ENCODE results near the gene KCNH1.

KCNH1 gene

GRCh38 chr1:210727709-210728108, 406.2 kb downstream of the KCNH1 start:
- Histone ChIP-seq H4K20me1 (ENCODE audit: insufficient read depth) (no peaks in the 10 kb centered on the region), H3K36me3 (ENCODE audit: insufficient read depth) (no peaks in the 10 kb centered on the region), H3K4me3 (IDR thresholded peaks at IDR 0.05; ENCODE audit: insufficient read depth, low read depth, low read length) (no peak overlapping the region), H3K27ac (no peak overlapping the region), H2AFZ (ENCODE audit: low read depth) (no peak overlapping the region), H3K9ac (no peak overlapping the region), H3K79me2 (ENCODE audit: insufficient read depth, low read depth) (no peaks in the 10 kb centered on the region), H3K27me3 (ENCODE audit: insufficient read depth, low read depth) (no peaks in the 10 kb centered on the region), H3K4me2 (no peak overlapping the region), H3K4me1 (ENCODE audit: low read depth, poor library complexity, severe bottlenecking) (no peaks in the 10 kb centered on the region)
- no peak for TF ChIP-seq CTCF (conservative IDR thresholded peaks at IDR 0.05; ENCODE audit: low read depth, low read length)

GRCh38 chr1:210726621-210727020, 407.3 kb downstream of the KCNH1 start:
- H3K36me3 ChIP-seq (ENCODE audit: insufficient read depth) = no peaks in the 10 kb centered on the region
- no peak for TF ChIP-seq CTCF (conservative IDR thresholded peaks at IDR 0.05; ENCODE audit: low read depth, low read length)

GRCh38 chr1:210724768-210725167, 409.2 kb downstream of the KCNH1 start:
- no peak overlapping the region for H3K4me2 ChIP-seq
- no peak for TF ChIP-seq CTCF (conservative IDR thresholded peaks at IDR 0.05; ENCODE audit: low read depth, low read length)
- no peak overlapping the region for H3K27ac ChIP-seq
- no peak overlapping the region for H3K9ac ChIP-seq
- no peaks in the 10 kb centered on the region for H3K79me2 ChIP-seq (ENCODE audit: insufficient read depth, low read depth)
- H3K27me3 ChIP-seq (ENCODE audit: insufficient read depth, low read depth) = no peaks in the 10 kb centered on the region
- no peak overlapping the region for H2AFZ ChIP-seq (ENCODE audit: low read depth)
- no peaks in the 10 kb centered on the region for H3K36me3 ChIP-seq (ENCODE audit: insufficient read depth)
- no peaks in the 10 kb centered on the region for H3K4me1 ChIP-seq (ENCODE audit: low read depth, poor library complexity, severe bottlenecking)
- H4K20me1 ChIP-seq (ENCODE audit: insufficient read depth) = no peaks in the 10 kb centered on the region
- no peak overlapping the region for H3K4me3 ChIP-seq (IDR thresholded peaks at IDR 0.05; ENCODE audit: insufficient read depth, low read depth, low read length)

More at GRCh38 chr1:210726621-210727020, 407.3 kb downstream of the KCNH1 start:
- Histone ChIP-seq H3K4me3 (IDR thresholded peaks at IDR 0.05; ENCODE audit: insufficient read depth, low read depth, low read length) (no peak overlapping the region), H3K79me2 (ENCODE audit: insufficient read depth, low read depth) (no peaks in the 10 kb centered on the region), H3K4me1 (ENCODE audit: low read depth, poor library complexity, severe bottlenecking) (no peaks in the 10 kb centered on the region), H4K20me1 (ENCODE audit: insufficient read depth) (no peaks in the 10 kb centered on the region), H3K27me3 (ENCODE audit: insufficient read depth, low read depth) (no peaks in the 10 kb centered on the region), H3K9ac (no peak overlapping the region), H3K27ac (no peak overlapping the region), H3K4me2 (no peak overlapping the region), H2AFZ (ENCODE audit: low read depth) (no peak overlapping the region)

GRCh38 chr1:210723646-210724045, 410.3 kb downstream of the KCNH1 start:
- no peaks in the 10 kb centered on the region for H3K4me1 ChIP-seq (ENCODE audit: low read depth, poor library complexity, severe bottlenecking)
- no peak for TF ChIP-seq CTCF (conservative IDR thresholded peaks at IDR 0.05; ENCODE audit: low read depth, low read length)
- no peaks in the 10 kb centered on the region for H4K20me1 ChIP-seq (ENCODE audit: insufficient read depth)
- no peak overlapping the region for H3K4me3 ChIP-seq (IDR thresholded peaks at IDR 0.05; ENCODE audit: insufficient read depth, low read depth, low read length)
- H3K4me2 ChIP-seq = no peak overlapping the region
- H3K27me3 ChIP-seq (ENCODE audit: insufficient read depth, low read depth) = no peaks in the 10 kb centered on the region
- H3K36me3 ChIP-seq (ENCODE audit: insufficient read depth) = no peaks in the 10 kb centered on the region
- H3K79me2 ChIP-seq (ENCODE audit: insufficient read depth, low read depth) = no peaks in the 10 kb centered on the region
- no peak overlapping the region for H3K9ac ChIP-seq
- H2AFZ ChIP-seq (ENCODE audit: low read depth) = no peak overlapping the region
- no peak overlapping the region for H3K27ac ChIP-seq
